Measurements from ENCODE around the gene MTAP.
A peak's percentile ranks its signal among the peaks of the same experiment; 100 is the strongest.

The MTAP gene

GRCh38 chr9:21802418-21803000 lies at the start of gene MTAP (continued):
- no peak for TF ChIP-seq ZSCAN16 (tag by site-specific recombination; IDR thresholded peaks at IDR 0.05)
- TF ChIP-seq PRDM10 (tag by site-specific recombination; IDR thresholded peaks at IDR 0.05), result peak; percentile 96
- TF ChIP-seq ZNF335 (tag by site-specific recombination; conservative IDR thresholded peaks at IDR 0.05), result peak; percentile 82; the same call in 1 of the 2 replicates
- no peak for TF ChIP-seq ZNF266 (tag by site-specific recombination; IDR thresholded peaks at IDR 0.05; ENCODE audit: low read depth)
- no peak for TF ChIP-seq ZNF248 (tag by site-specific recombination; IDR thresholded peaks at IDR 0.05)
- no peak for TF ChIP-seq ZNF19 (tag by site-specific recombination; IDR thresholded peaks at IDR 0.05; ENCODE audit: low read depth)
- no peak for TF ChIP-seq ZBTB49 (tag by site-specific recombination; IDR thresholded peaks at IDR 0.05; ENCODE audit: low read depth)
- TF ChIP-seq ZFP37 (tag by site-specific recombination; IDR thresholded peaks at IDR 0.05), result no peak
- no peak for TF ChIP-seq ZNF350 (tag by site-specific recombination; IDR thresholded peaks at IDR 0.05)
- TF ChIP-seq, protein P1, sequence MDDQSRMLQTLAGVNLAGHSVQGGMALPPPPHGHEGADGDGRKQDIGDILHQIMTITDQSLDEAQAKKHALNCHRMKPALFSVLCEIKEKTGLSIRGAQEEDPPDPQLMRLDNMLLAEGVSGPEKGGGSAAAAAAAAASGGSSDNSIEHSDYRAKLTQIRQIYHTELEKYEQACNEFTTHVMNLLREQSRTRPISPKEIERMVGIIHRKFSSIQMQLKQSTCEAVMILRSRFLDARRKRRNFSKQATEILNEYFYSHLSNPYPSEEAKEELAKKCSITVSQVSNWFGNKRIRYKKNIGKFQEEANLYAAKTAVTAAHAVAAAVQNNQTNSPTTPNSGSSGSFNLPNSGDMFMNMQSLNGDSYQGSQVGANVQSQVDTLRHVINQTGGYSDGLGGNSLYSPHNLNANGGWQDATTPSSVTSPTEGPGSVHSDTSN (CRISPR knock-in tag; IDR thresholded peaks at IDR 0.05), result peak; percentile 63; the same call in 1 of the 2 replicates
- no peak for TF ChIP-seq ZNF280D (tag by site-specific recombination; IDR thresholded peaks at IDR 0.05)
- TF ChIP-seq EGR2 (tag by site-specific recombination; IDR thresholded peaks at IDR 0.05; ENCODE audit: low read depth), result peak; percentile 59
- no peak for TF ChIP-seq ZNF112 (tag by site-specific recombination; IDR thresholded peaks at IDR 0.05)
- no peak for TF ChIP-seq WT1 (tag by site-specific recombination; IDR thresholded peaks at IDR 0.05)
- no peak for TF ChIP-seq ZNF768 (tag by site-specific recombination; IDR thresholded peaks at IDR 0.05)
- TF ChIP-seq ZNF530 (tag by site-specific recombination; IDR thresholded peaks at IDR 0.05; ENCODE audit: low read depth), result no peak
- no peak for TF ChIP-seq PRDM1 (tag by site-specific recombination; IDR thresholded peaks at IDR 0.05)
- no peak for TF ChIP-seq ZFP41 (tag by site-specific recombination; IDR thresholded peaks at IDR 0.05; ENCODE audit: borderline replicate concordance)
- TF ChIP-seq ZNF658 (tag by site-specific recombination; IDR thresholded peaks at IDR 0.05), result no peak
- no peak for TF ChIP-seq ZNF354C (tag by site-specific recombination; IDR thresholded peaks at IDR 0.05; ENCODE audit: borderline replicate concordance, low read depth)
- no peak for TF ChIP-seq ZNF521 (tag by site-specific recombination; IDR thresholded peaks at IDR 0.05)
- TF ChIP-seq ZNF830 (tag by site-specific recombination; IDR thresholded peaks at IDR 0.05; ENCODE audit: low read depth), result no peak
- peak; percentile 79 for TF ChIP-seq ZNF341 (tag by site-specific recombination; IDR thresholded peaks at IDR 0.05; ENCODE audit: low read depth)
- TF ChIP-seq MYNN (tag by site-specific recombination; IDR thresholded peaks at IDR 0.05; ENCODE audit: borderline replicate concordance), result no peak
- TF ChIP-seq, protein P2, sequence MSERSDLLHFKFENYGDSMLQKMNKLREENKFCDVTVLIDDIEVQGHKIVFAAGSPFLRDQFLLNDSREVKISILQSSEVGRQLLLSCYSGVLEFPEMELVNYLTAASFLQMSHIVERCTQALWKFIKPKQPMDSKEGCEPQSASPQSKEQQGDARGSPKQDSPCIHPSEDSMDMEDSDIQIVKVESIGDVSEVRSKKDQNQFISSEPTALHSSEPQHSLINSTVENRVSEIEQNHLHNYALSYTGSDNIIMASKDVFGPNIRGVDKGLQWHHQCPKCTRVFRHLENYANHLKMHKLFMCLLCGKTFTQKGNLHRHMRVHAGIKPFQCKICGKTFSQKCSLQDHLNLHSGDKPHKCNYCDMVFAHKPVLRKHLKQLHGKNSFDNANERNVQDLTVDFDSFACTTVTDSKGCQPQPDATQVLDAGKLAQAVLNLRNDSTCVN (tag by site-specific recombination; optimal IDR thresholded peaks at IDR 0.05), result peak; percentile 87
- TF ChIP-seq ZNF692 (tag by site-specific recombination; IDR thresholded peaks at IDR 0.05), result no peak
